Aorta (tissue), 5 donors: ENCODE data around the gene CD6. TPM values are rescaled to one million over a fixed set of nuclear protein-coding genes. Genes with fewer than 3 reads are reported as not detected.

Experiments
- ATAC-seq: fragments of 200-7000 bp; cut with Tn5 transposase; one replicate; pipeline ENCODE4 v1.9.1; 2022; ENCODE audit warnings: moderate library complexity; ENCODE audit not compliant: low FRiP score
- DNase-seq, 2 donors: peaks; one replicate each; pipeline ENCODE4 v3.0.0-alpha.2; 2020
- H3K27ac ChIP-seq, 2 donors: one replicate each; pipeline ENCODE4 v1.5.1; 2013; ENCODE audit warnings: low read length in 2 of 2, mild to moderate bottlenecking in 2 of 2, moderate library complexity in 2 of 2, control low read depth in 1 of 2, inconsistent platforms in 1 of 2, low read depth in 1 of 2
- H3K27me3 ChIP-seq, 2 donors: one replicate each; pipeline ENCODE4 v1.6.1; 2013; ENCODE audit warnings: control low read depth in 1 of 2, low read length in 1 of 2, mild to moderate bottlenecking in 1 of 2, moderate library complexity in 1 of 2; ENCODE audit not compliant: insufficient read depth in 2 of 2, control insufficient read depth in 1 of 2
- H3K36me3 ChIP-seq, 2 donors: one replicate each; pipeline ENCODE4 v1.6.1; 2013; ENCODE audit warnings: control low read depth in 1 of 2, low read length in 1 of 2, mild to moderate bottlenecking in 1 of 2; ENCODE audit not compliant: insufficient read depth in 2 of 2, control insufficient read depth in 1 of 2
- H3K4me1 ChIP-seq, 2 donors: one replicate each; pipeline ENCODE4 v1.6.1; 2013; ENCODE audit warnings: low read length in 2 of 2, control low read depth in 1 of 2, mild to moderate bottlenecking in 1 of 2, moderate library complexity in 1 of 2; ENCODE audit not compliant: insufficient read depth in 2 of 2, control insufficient read depth in 1 of 2
- H3K4me3 ChIP-seq, 2 donors: one replicate each; pipeline ENCODE4 v1.5.1; 2013; ENCODE audit warnings: low read length in 2 of 2, control low read depth in 1 of 2, mild to moderate bottlenecking in 1 of 2
- H3K9me3 ChIP-seq: one replicate; pipeline ENCODE4 v1.6.1; 2013; ENCODE audit warnings: mild to moderate bottlenecking, low read length; ENCODE audit not compliant: control insufficient read depth
- WGBS, 2 donors: extraction: QIAGEN DNeasy Blood & Tissue Kit; methylation state at CpG; one replicate each; pipeline ENCODE4 v1.1.7; 2013; 5-methylcytosine and 5-hydroxymethylcytosine counted together
- intact Hi-C, 2 donors: fragments of 100-400 bp; cut with DNase I; formaldehyde crosslinking; loops; one replicate each; pipeline versions ENCODE4 v1.14.2 to v1.15.0; 2022
- polyA plus RNA-seq, 2 donors: library from polyadenylated mRNA; stranded (reverse); fragments of 200-250 nt; gene quantifications; one replicate each; pipeline ENCODE4 v1.2.3, GENCODE V29; 2013
- total RNA-seq, 2 donors: library from RNA; stranded (reverse); fragmentation: NEBNext Ultra II Directional; extraction: Animal tissue kit (Norgen Biotek cat#: 25700); gene quantifications; one replicate each; pipeline ENCODE4 v1.2.1, GENCODE V29; 2021
- donor health status: healthy with polysubstance abuse.
- donor health status: Bipolar disorder and iron deficiency.
- donor health status: DM: no; HTN: no; CAD: no.
- donor health status: DM: no; HTN: no; CAD: no.
- donor health status: DM: yes; HTN: yes; CAD: no.

CD6 gene
- total and polyA plus RNA-seq, 4 donors, result 1.3 to 2.2 (median 1.4) TPM

- WGBS, 2 donors, result 96% methylated on average over 14 of the region's 14 CpGs
- intact Hi-C loops, result no loop called here
- H3K9me3 ChIP-seq, result no peaks in the 10 kb centered on the region
- DNase-seq (no peak), ATAC-seq (no peak)
- H3K27ac ChIP-seq, result no peak overlapping the region
- no peaks in the 10 kb centered on the region for H3K36me3 ChIP-seq
- H3K4me1 ChIP-seq, result no peaks in the 10 kb centered on the region
- no peak overlapping the region for H3K4me3 ChIP-seq
- no peaks in the 10 kb centered on the region for H3K27me3 ChIP-seq
These were observed 71.6 kb downstream of the CD6 start for GRCh38 chr11:61042961-61043540.

- Histone ChIP-seq H3K9me3 (no peaks in the 10 kb centered on the region), H3K27ac (no peak overlapping the region), H3K4me3 (no peak overlapping the region), H3K36me3 (no peaks in the 10 kb centered on the region), H3K4me1 (no peaks in the 10 kb centered on the region), H3K27me3 (no peaks in the 10 kb centered on the region)
- ATAC-seq (no peak), DNase-seq (no peak)
- WGBS, 2 donors, result 71 to 78% methylated on average over 7 of the region's 7 CpGs
- intact Hi-C loops, result loop anchor here in 1 of 2 donors (5.0 kb wide), 1 partner anchor 37 kb away; no protein-coding TSS in a partner anchor
These were observed 73.8 kb downstream of the CD6 start for GRCh38 chr11:61045271-61045670.

GRCh38 chr11:61046833-61047232 is 75.4 kb downstream of the CD6 start:
- H3K4me3 ChIP-seq, result no peak overlapping the region
- H3K27ac ChIP-seq, result no peak overlapping the region
- H3K4me1 ChIP-seq, result no peaks in the 10 kb centered on the region
- 32 to 40% methylated on average over 2 of the region's 2 CpGs for WGBS, 2 donors
- no peaks in the 10 kb centered on the region for H3K27me3 ChIP-seq
- no peaks in the 10 kb centered on the region for H3K9me3 ChIP-seq
- intact Hi-C loops, result loop anchor here in 1 of 2 donors (5.0 kb wide), 1 partner anchor 35 kb away; no protein-coding TSS in a partner anchor
- ATAC-seq (no peak), DNase-seq (no peak)
- no peaks in the 10 kb centered on the region for H3K36me3 ChIP-seq

GRCh38 chr11:61048368-61049062 is 77.0 kb downstream of the CD6 start:
- no peak overlapping the region for H3K4me3 ChIP-seq
- intact Hi-C loops, result loop anchor here in 1 of 2 donors (5.0 kb wide), 1 partner anchor 34 kb away; no protein-coding TSS in a partner anchor

GRCh38 chr11:61049063-61049377 is 77.5 kb downstream of the CD6 start:
- intact Hi-C loops, result loop anchor here in 1 of 2 donors (5.0 kb wide), 1 partner anchor 33 kb away; no protein-coding TSS in a partner anchor
- no peak overlapping the region for H3K27ac ChIP-seq
- 59% methylated on average over 4 of the region's 4 CpGs for WGBS, 2 donors
- no peak overlapping the region for H3K4me3 ChIP-seq
- no peak for DNase-seq
- H3K9me3 ChIP-seq, result no peaks in the 10 kb centered on the region
- H3K36me3 ChIP-seq, result no peaks in the 10 kb centered on the region
- H3K27me3 ChIP-seq, result no peaks in the 10 kb centered on the region
- ATAC-seq, result no peak
- H3K4me1 ChIP-seq, result no peaks in the 10 kb centered on the region

More at GRCh38 chr11:61048368-61049062, 77.0 kb downstream of the CD6 start:
- ATAC-seq, result no peak
- 68% methylated on average over 12 of the region's 12 CpGs for WGBS, 2 donors
- Histone ChIP-seq H3K27ac (no peak overlapping the region), H3K27me3 (no peaks in the 10 kb centered on the region), H3K4me1 (no peaks in the 10 kb centered on the region), H3K9me3 (no peaks in the 10 kb centered on the region), H3K36me3 (no peaks in the 10 kb centered on the region)
- DNase-seq, result no peak

GRCh38 chr11:61049859-61050258 is 78.4 kb downstream of the CD6 start:
- Histone ChIP-seq H3K27me3 (no peaks in the 10 kb centered on the region), H3K4me3 (no peak overlapping the region), H3K36me3 (no peaks in the 10 kb centered on the region), H3K9me3 (no peaks in the 10 kb centered on the region), H3K27ac (no peak overlapping the region), H3K4me1 (no peaks in the 10 kb centered on the region)
- ATAC-seq, result no peak
- 25 to 35% methylated on average over 2 of the region's 2 CpGs for WGBS, 2 donors
- intact Hi-C loops, result loop anchor here in 1 of 2 donors (5.0 kb wide), 1 partner anchor 32 kb away; no protein-coding TSS in a partner anchor
- DNase-seq, result no peak

GRCh38 chr11:61052182-61052972 is 80.9 kb downstream of the CD6 start:
- no peak overlapping the region for H3K27ac ChIP-seq
- H3K9me3 ChIP-seq, result no peaks in the 10 kb centered on the region
- no peak for DNase-seq
- no peaks in the 10 kb centered on the region for H3K36me3 ChIP-seq
- no peak for ATAC-seq
- H3K4me1 ChIP-seq, result no peaks in the 10 kb centered on the region
- H3K27me3 ChIP-seq, result no peaks in the 10 kb centered on the region
- no peak overlapping the region for H3K4me3 ChIP-seq
- intact Hi-C loops, result no loop called here
- WGBS, 2 donors, result 88 to 90% methylated on average over 13 of the region's 13 CpGs

- Histone ChIP-seq H3K36me3 (no peaks in the 10 kb centered on the region), H3K4me1 (no peaks in the 10 kb centered on the region), H3K27me3 (no peaks in the 10 kb centered on the region), H3K9me3 (no peaks in the 10 kb centered on the region), H3K4me3 (no peak overlapping the region), H3K27ac (no peak overlapping the region)
- ATAC-seq, result no peak
- WGBS, 2 donors, result 78 to 83% methylated on average over 6 of the region's 6 CpGs
- intact Hi-C loops, result no loop called here
- no peak for DNase-seq
These were observed 81.7 kb downstream of the CD6 start for GRCh38 chr11:61053191-61053590.
